Measurements from ENCODE around the gene ARHGAP12.

Gene ARHGAP12

DNA sequence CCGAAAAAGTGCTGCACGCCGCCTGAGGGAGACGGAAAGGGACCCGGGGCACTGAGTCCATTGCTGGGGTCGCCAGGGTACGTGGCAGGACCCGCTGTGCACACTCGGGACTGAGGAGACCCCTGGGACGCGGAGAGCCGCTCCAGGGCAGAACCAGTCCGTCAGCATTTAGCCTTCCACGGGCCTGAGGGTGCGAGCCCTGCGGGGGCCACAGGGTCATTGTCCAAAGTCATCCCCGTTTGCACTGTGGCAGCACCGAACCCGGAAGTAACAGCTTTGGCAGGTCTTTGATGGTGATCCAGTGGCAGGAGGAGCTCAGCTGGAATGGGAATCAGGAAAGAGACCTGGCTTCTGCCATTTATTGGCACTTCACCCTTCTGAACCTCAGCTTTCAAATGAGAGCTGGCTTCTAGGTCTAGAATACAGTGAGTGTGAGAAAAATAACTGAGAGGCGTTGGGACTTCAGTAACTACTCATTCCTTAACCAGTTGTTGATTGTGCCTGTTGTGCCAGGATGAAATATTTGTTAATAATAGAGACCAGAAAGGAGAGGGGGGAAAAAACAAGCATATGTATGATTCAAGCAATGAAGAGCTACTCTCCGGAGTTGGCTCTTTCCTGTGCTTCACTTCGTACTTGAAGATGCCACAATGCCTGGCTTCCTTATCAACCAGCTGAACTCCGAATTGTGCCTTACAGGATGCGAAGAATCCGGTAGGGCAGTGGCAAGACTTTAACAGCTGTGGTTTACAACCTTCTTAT is 811 bp upstream of the ARHGAP12 start:
- TF ChIP-seq, protein P1, sequence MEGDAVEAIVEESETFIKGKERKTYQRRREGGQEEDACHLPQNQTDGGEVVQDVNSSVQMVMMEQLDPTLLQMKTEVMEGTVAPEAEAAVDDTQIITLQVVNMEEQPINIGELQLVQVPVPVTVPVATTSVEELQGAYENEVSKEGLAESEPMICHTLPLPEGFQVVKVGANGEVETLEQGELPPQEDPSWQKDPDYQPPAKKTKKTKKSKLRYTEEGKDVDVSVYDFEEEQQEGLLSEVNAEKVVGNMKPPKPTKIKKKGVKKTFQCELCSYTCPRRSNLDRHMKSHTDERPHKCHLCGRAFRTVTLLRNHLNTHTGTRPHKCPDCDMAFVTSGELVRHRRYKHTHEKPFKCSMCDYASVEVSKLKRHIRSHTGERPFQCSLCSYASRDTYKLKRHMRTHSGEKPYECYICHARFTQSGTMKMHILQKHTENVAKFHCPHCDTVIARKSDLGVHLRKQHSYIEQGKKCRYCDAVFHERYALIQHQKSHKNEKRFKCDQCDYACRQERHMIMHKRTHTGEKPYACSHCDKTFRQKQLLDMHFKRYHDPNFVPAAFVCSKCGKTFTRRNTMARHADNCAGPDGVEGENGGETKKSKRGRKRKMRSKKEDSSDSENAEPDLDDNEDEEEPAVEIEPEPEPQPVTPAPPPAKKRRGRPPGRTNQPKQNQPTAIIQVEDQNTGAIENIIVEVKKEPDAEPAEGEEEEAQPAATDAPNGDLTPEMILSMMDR (IDR thresholded peaks at IDR 0.05), result no peak
- TF ChIP-seq ZFX (IDR thresholded peaks at IDR 0.05; ENCODE audit: borderline replicate concordance), result no peak
- peak overlapping the region; percentile 82 for H3K27ac ChIP-seq

DNA sequence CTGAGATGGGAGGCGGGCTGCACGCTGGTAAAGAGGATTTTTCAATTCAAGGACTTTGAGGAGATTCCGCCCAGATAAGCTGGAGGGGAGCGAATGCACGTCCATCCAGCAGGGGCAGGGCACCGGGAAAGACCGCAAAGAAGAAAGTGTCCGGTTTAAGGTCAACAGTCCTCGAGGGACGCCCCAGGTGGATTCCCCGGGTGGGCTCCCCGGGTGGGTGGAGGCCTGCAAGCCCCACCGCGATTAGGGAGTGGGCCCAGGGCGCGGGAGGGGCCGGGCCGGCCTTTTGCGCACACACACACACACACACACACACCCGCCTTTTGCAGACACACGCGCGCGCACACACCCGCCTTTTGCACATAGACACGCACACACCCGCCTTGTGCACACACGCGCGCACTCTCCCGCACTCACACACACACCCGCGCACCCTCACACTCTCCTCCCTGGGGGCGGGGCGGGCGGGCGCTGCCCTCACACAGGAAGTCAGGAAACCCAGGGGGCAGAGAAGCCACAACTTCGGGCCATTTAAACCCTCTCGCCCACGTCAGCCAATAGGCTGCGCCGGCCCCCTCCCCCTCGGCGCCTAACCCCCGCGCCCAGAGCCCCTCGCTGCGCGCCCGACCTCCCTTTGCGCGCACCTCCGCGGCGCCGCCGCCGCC is 615 bp downstream of the ARHGAP12 start:
- peak overlapping the region; percentile 82 for H3K27ac ChIP-seq
- TF ChIP-seq, protein P1 (IDR thresholded peaks at IDR 0.05), result peak; percentile 41
- TF ChIP-seq ZFX (IDR thresholded peaks at IDR 0.05; ENCODE audit: borderline replicate concordance), result no peak

DNA sequence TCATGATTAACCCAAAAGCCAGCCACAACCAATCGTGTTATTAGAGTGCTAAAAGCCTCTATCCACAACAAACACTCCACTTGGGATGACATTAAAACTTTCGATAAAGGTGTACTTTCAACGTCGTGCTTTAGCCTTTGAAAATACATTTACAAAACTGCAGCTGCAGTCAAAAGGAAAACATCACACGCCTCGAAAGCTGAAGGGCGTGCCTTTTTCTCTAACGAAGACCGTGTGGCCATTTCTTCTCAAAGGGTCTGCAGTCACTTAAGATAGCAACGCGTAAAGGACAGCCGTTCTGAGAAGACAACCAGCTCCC is 1.1 kb downstream of the ARHGAP12 start:
- TF ChIP-seq, protein P1 (IDR thresholded peaks at IDR 0.05), result no peak
- no peak for TF ChIP-seq ZFX (IDR thresholded peaks at IDR 0.05; ENCODE audit: borderline replicate concordance)
- H3K27ac ChIP-seq, result peak overlapping the region; percentile 82

DNA sequence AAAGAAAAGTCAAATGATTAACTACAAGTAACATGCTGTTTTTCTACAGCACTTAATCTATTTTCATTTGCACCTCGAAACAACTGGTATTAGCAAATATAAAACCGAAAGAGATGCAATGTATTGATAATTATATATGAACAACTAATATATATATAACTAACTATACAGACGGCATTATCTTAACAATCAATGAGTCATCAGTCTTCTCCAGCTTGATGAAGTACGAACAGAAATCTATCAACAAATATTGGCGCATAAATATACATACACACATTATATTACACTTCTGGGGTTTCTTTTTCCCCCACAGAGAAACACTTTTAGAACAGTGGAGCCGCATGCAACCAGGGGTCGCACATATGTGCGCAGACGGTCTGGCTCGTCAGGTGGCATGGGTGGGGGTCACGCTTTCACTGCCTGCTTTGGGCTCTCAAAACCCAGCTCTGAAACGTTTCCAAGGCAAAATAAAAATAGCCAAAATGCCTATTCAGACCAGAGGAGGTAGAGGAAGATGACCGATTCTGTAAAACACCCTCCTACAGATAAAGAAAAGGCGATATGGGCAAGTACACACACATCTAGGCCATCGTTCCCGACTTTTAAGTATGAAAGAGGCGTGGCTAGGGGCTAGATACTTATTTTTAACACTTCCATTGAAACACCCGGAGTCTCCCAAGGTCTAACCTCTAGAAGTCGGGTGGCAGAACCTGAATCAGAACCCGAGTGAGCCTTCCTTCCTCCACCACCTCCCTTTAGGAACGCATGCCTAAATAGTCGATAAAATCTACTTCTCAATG is 1.7 kb downstream of the ARHGAP12 start:
- H3K27ac ChIP-seq, result peak overlapping the region; percentile 82; the same call in 1 of the 2 replicates
- TF ChIP-seq, protein P1 (IDR thresholded peaks at IDR 0.05), result no peak
- TF ChIP-seq ZFX (IDR thresholded peaks at IDR 0.05; ENCODE audit: borderline replicate concordance), result no peak

DNA sequence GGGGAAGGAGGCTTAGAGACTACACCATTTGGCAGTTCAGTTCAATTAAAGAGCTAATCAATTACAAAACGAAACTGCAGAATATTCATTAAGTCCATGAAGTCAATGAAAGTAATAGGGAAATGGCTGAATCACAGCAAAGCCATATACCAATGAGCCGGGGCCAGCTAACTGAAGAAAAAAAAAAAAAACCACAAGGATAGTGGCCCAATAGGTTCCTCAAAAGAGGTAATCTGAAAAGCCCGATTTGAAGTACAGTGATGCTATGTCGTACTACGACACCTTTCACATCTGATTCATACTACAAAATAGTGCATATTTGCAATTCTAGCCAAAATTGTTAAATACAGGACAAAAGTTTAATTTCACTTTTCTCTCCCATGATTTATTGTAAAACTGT is 2.5 kb downstream of the ARHGAP12 start:
- TF ChIP-seq ZFX (IDR thresholded peaks at IDR 0.05; ENCODE audit: borderline replicate concordance), result no peak
- TF ChIP-seq, protein P1 (IDR thresholded peaks at IDR 0.05), result no peak
- H3K27ac ChIP-seq, result no peak overlapping the region

DNA sequence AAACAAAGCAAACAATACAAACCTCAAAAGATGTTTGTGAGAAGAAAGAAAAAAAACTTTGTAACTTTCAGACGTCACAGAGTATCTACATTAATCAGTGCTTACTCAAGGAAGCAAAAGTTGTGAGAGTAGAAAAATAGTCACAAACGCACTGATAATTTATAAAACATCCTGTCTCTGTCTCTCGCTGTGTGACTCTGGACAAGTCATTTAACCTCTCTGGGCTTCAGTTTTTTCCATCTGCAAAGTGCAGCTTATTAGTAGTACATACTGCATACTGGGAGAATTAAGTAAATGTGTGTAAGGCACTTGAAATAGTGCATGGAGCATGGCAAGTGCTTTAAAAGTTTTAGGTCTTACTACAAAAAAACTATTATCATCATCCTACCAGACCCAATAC is 3.8 kb downstream of the ARHGAP12 start:
- H3K27ac ChIP-seq, result no peak overlapping the region
- no peak for TF ChIP-seq ZFX (IDR thresholded peaks at IDR 0.05; ENCODE audit: borderline replicate concordance)
- TF ChIP-seq, protein P1 (IDR thresholded peaks at IDR 0.05), result no peak
